Ascending aorta (tissue), 2 donors: ENCODE measurements around the gene BMP7. TPM values are rescaled to one million over a fixed set of nuclear protein-coding genes. Genes with fewer than 3 reads are reported as not detected.

Experiments used
- DNase-seq, 2 donors: peaks; one replicate each; pipeline ENCODE4 v3.0.0-alpha.2; 2019; ENCODE audit warnings: low spot score in 2 of 2
- H3K27ac ChIP-seq, 2 donors: fragments of 200-600 bp; sonication (generic); one replicate each; pipeline ENCODE4 v1.5.1; 2016 to 2017; ENCODE audit warnings: mild to moderate bottlenecking in 1 of 2
- H3K27me3 ChIP-seq: fragments of 200-600 bp; sonication (generic); one replicate; pipeline ENCODE4 v1.5.1; 2017
- H3K36me3 ChIP-seq, 2 donors: fragments of 200-600 bp; sonication (generic); one replicate each; pipeline ENCODE4 v1.5.1; 2016
- H3K4me1 ChIP-seq, 2 donors: fragments of 200-600 bp; sonication (generic); one replicate each; pipeline ENCODE4 v1.5.1; 2016 to 2017; ENCODE audit warnings: mild to moderate bottlenecking in 1 of 2
- H3K4me3 ChIP-seq, 2 donors: fragments of 200-600 bp; sonication (generic); one replicate each; pipeline ENCODE4 v1.5.1; 2016 to 2017; ENCODE audit warnings: mild to moderate bottlenecking in 1 of 2
- H3K9me3 ChIP-seq, 2 donors: fragments of 200-600 bp; sonication (generic); one replicate each; pipeline ENCODE4 v1.5.1; 2016
- intact Hi-C: fragments of 100-400 bp; cut with DNase I; formaldehyde crosslinking; loops from one replicate; pipeline ENCODE4 v1.15.1; 2023
- total RNA-seq: library from RNA; depleted of rRNA; stranded (reverse); fragments of >200 nt; gene quantifications from one replicate; pipeline ENCODE4 v1.1.0, GENCODE V29; 2016
- TF ChIP-seq, protein P1 (sequence below), 3 experiments: fragments of 200-600 bp in 2 of 3; fragments of 450-650 bp in 1 of 3; sonication (generic) in 2 of 3; IDR thresholded peaks; one replicate each; pipeline ENCODE4 v1.5.1; 2016 to 2019; ENCODE audit warnings: antibody characterized with exemption in 3 of 3, mild to moderate bottlenecking in 1 of 3, moderate library complexity in 1 of 3

Gene BMP7
- total RNA-seq, 1 donor from 2014 or later: not detected

DNA sequence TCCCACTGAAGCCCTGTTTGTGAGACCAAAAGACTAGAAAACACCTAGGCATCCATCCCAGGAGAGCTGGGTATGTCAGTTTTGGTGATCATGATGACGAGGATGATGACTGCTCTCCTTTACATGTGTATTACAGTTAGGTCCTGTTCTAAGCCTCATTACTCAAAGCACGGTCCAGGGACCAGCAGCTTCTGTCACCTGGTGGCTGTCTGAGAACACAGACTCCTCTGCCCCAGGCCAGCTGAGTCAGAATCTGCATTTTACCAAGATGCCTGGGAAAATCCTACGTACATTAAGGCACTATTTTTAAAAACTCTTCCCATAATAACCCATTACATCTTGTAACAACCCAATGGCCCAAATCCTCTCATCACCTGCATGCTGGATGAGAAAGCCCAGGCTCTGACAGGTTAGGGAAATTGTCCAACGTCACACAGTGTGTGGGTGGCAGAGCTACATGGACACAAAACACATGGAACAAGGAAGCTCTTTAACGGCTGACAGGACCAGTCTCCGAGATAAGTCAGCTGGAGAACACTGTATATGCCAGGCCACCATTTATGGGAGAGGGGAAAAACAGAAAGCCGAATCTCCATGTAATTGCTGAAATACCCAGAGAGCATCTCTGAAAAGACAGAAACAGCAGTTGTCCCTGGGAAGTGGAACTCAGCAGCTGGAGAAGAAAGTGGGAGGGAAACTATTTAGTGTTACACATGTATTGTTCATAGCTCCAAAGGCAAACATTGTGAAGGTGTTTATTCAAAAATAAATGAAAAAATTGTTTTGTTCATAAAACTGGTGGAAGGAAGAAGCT lies 65.4 kb downstream of the BMP7 start:
- TF ChIP-seq, protein P1, sequence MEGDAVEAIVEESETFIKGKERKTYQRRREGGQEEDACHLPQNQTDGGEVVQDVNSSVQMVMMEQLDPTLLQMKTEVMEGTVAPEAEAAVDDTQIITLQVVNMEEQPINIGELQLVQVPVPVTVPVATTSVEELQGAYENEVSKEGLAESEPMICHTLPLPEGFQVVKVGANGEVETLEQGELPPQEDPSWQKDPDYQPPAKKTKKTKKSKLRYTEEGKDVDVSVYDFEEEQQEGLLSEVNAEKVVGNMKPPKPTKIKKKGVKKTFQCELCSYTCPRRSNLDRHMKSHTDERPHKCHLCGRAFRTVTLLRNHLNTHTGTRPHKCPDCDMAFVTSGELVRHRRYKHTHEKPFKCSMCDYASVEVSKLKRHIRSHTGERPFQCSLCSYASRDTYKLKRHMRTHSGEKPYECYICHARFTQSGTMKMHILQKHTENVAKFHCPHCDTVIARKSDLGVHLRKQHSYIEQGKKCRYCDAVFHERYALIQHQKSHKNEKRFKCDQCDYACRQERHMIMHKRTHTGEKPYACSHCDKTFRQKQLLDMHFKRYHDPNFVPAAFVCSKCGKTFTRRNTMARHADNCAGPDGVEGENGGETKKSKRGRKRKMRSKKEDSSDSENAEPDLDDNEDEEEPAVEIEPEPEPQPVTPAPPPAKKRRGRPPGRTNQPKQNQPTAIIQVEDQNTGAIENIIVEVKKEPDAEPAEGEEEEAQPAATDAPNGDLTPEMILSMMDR (IDR thresholded peaks at IDR 0.05): no peak
- H3K4me3 ChIP-seq: no peak overlapping the region
- no peak overlapping the region for H3K27ac ChIP-seq
- intact Hi-C loops: no loop called here
- DNase-seq: no peak
- H3K4me1 ChIP-seq: no peaks in the 10 kb centered on the region
- H3K9me3 ChIP-seq: no peaks in the 10 kb centered on the region
- H3K36me3 ChIP-seq: no peaks in the 10 kb centered on the region
- no peaks in the 10 kb centered on the region for H3K27me3 ChIP-seq

DNA sequence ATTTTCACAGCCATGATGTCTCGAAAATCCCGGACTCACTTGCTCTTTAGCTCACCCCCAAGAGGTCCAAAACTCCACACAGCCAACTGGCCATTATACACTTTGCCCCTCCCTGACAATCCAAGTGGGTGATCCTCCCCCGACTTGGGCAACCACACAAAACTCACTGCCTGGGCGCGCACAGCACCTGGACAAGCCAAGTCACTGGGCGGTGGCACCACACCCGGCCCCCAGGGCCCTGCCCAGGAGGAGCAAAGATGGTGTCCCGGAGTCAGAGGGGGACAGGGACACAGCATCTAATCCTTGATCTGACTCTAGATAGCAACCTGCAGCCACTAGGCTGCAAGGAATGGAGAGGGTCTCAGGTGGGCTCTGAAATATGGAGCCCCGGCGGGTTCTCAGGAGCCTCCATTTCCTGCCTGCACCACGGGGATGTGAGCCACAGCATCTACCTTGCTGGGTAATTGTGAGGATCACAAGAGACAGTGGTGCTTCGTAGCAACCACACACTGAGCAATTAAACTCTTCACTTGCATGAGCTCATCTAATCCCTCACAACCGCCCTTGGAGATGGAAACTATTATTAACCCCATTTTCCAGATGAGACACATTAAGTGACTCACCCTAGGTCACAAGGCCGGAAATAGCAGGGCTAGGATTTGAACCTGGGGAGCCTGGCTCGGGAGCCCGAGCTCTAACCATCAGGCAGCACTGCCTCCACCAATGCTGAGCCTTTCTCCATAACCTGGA lies 66.6 kb downstream of the BMP7 start:
- TF ChIP-seq, protein P1 (IDR thresholded peaks at IDR 0.05): no peak
- Histone ChIP-seq H3K4me3 (no peak overlapping the region), H3K4me1 (no peaks in the 10 kb centered on the region), H3K9me3 (no peaks in the 10 kb centered on the region), H3K36me3 (no peaks in the 10 kb centered on the region), H3K27me3 (no peaks in the 10 kb centered on the region), H3K27ac (no peak overlapping the region)
- no peak for DNase-seq
- intact Hi-C loops: no loop called here

DNA sequence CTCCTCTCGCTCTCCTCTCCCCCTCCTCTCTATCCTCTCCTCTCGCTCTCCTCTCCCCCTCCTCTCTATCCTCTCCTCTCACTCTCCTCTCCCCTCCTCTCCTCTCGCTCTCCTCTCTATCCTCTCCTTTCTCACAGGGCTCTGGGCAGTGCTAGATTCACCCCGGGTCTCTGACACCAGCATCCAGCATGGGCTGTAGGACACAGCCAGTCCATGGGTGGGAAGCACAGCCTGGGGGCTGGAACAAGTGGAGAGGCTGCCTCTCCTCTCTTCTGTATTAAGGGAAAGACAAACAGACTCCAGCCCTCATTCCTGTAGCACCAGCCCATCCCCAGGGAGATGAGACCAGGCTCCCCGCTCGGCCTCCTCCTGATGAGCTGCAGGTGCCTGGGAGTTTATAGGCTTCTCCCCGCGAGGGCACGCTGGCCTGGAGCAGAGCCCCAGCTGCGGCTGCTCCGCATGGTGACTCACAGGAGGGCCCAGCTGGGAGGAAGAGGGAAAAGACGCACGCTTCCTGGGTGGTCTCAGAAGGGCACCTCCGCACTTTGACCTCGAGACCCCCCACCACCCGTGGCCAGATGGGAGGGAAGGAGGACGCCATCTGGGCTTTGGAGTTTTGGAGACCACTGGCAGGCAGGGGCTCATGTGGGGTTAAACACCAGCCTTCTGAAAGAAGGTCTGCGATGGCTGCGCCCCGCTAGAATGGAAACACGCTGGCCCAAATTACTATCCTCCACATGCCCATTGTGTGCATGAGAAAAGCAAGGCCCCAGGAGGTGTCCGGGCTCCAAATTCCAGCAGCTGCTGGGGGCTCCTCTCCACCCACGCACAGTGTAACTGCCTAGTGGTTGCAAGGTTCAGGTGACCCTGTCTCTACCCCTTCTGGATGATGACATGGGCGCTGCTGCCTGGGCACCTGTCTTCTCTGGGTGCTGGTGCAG lies 68.0 kb downstream of the BMP7 start:
- Histone ChIP-seq H3K27me3 (no peaks in the 10 kb centered on the region), H3K4me3 (no peak overlapping the region), H3K4me1 (no peaks in the 10 kb centered on the region), H3K27ac (no peak overlapping the region), H3K36me3 (no peaks in the 10 kb centered on the region), H3K9me3 (no peaks in the 10 kb centered on the region)
- DNase-seq: no peak
- TF ChIP-seq, protein P1 (IDR thresholded peaks at IDR 0.05): no peak
- intact Hi-C loops: no loop called here

DNA sequence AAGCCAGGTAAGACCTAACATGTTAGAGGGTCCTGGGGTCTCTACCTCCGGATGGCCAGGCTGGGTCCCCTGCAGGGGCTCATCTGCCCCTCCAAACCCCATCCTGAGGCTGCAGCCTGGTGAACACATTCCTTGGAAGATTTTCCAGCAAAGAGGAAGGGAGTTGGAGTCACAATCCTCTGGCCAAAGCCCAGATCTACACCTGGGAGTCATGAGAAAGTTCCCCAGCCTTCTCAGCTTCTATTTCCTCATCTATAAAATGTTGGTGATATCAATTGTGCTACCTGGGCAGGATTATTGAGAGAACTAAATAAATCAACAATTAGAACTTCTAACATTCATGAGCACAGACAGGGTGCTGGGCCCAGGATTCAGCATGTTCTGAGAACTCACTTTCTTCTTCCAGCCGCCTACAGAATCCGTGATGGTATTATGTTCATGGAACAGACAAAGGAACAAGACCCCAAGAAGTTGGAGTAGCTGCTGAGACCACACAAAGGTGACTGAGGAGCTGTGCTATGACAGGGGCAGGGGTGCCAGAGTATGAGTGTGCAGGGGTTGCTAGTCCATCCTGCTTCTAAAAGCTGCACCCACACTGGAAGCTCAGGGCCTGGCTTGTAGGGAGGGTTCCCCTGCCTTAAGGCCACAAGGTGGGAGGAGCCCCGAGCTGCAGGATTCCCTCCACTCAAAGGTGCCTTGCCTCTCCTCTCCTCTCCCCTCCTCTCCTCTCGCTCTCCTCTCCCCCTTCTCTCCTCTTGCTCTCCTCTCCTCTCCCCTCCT lies 68.9 kb downstream of the BMP7 start:
- no peak overlapping the region for H3K4me3 ChIP-seq
- no peak overlapping the region for H3K27ac ChIP-seq
- no peaks in the 10 kb centered on the region for H3K27me3 ChIP-seq
- H3K4me1 ChIP-seq: no peaks in the 10 kb centered on the region
- H3K36me3 ChIP-seq: no peaks in the 10 kb centered on the region
- intact Hi-C loops: no loop called here
- TF ChIP-seq, protein P1 (IDR thresholded peaks at IDR 0.05): no peak
- no peak for DNase-seq
- H3K9me3 ChIP-seq: no peaks in the 10 kb centered on the region
